ENCODE measurements around the gene DFFB.

DFFB gene

GRCh38 chr1:3908886-3909517, 51.7 kb downstream of the DFFB start:
- no peak for TF ChIP-seq CTCF (IDR thresholded peaks at IDR 0.05; ENCODE audit: low read depth, low read length)
- no peak overlapping the region for H3K4me3 ChIP-seq (ENCODE audit: low read depth, low read length)

GRCh38 chr1:3909615-3910014, 52.3 kb downstream of the DFFB start:
- no peak overlapping the region for H3K4me3 ChIP-seq (ENCODE audit: low read depth, low read length)
- no peak for TF ChIP-seq CTCF (IDR thresholded peaks at IDR 0.05; ENCODE audit: low read depth, low read length)

- H3K4me3 ChIP-seq (ENCODE audit: low read depth, low read length) = no peak overlapping the region
- no peak for TF ChIP-seq CTCF (IDR thresholded peaks at IDR 0.05; ENCODE audit: low read depth, low read length)
Observed at GRCh38 chr1:3910049-3910731, 52.9 kb downstream of the DFFB start.

- no peak overlapping the region for H3K4me3 ChIP-seq (ENCODE audit: low read depth, low read length)
- TF ChIP-seq CTCF (IDR thresholded peaks at IDR 0.05; ENCODE audit: low read depth, low read length) = peak; percentile 54
Observed at GRCh38 chr1:3910857-3911845, 53.9 kb downstream of the DFFB start.

GRCh38 chr1:3911981-3912808, 54.9 kb downstream of the DFFB start:
- no peak for TF ChIP-seq CTCF (IDR thresholded peaks at IDR 0.05; ENCODE audit: low read depth, low read length)

GRCh38 chr1:3912809-3913685, 55.8 kb downstream of the DFFB start:
- H3K4me3 ChIP-seq (ENCODE audit: low read depth, low read length) = no peak overlapping the region
- TF ChIP-seq CTCF (IDR thresholded peaks at IDR 0.05; ENCODE audit: low read depth, low read length) = no peak

More at GRCh38 chr1:3911981-3912808, 54.9 kb downstream of the DFFB start:
- H3K4me3 ChIP-seq (ENCODE audit: low read depth, low read length) = no peak overlapping the region
